HG02981 (cell line): ENCODE data around the gene CD79A.
"Not testable (repeated sequence)": the region's sequence is repeated elsewhere in the genome, so short reads cannot be mapped to it uniquely, and the experiment has no call there.

Experiments
- ATAC-seq: cut with Tn5 transposase; IDR thresholded peaks from one replicate; pipeline ENCODE4 v1.9.1; 2021; ENCODE audit warnings: mild to moderate bottlenecking, moderate library complexity; ENCODE audit not compliant: unreplicated experiment

The CD79A gene

GRCh38 chr19:41862445-41862986, 14.6 kb upstream of the CD79A start:
- no peak for ATAC-seq

GRCh38 chr19:41863209-41863931, 13.7 kb upstream of the CD79A start:
- ATAC-seq = no peak

- ATAC-seq = no peak
These were observed 12.7 kb upstream of the CD79A start for GRCh38 chr19:41864374-41864773.

- ATAC-seq = no peak
These were observed 10.8 kb upstream of the CD79A start for GRCh38 chr19:41866284-41866683.

- ATAC-seq = no peak
These were observed 8.7 kb upstream of the CD79A start for GRCh38 chr19:41868120-41868988.

GRCh38 chr19:41868989-41869300, 8.1 kb upstream of the CD79A start:
- ATAC-seq = no peak

- ATAC-seq = no peak
These were observed 7.6 kb upstream of the CD79A start for GRCh38 chr19:41869374-41869955.

- no peak for ATAC-seq
These were observed 6.6 kb upstream of the CD79A start for GRCh38 chr19:41870401-41870873.

GRCh38 chr19:41871573-41872383, 5.3 kb upstream of the CD79A start:
- no peak for ATAC-seq

GRCh38 chr19:41872384-41872774, 4.7 kb upstream of the CD79A start:
- no peak for ATAC-seq

GRCh38 chr19:41872775-41873647, 4.1 kb upstream of the CD79A start:
- no peak for ATAC-seq

- ATAC-seq = not testable (repeated sequence)
These were observed 1.1 kb upstream of the CD79A start for GRCh38 chr19:41875973-41876372.

GRCh38 chr19:41877916-41878905, 1.1 kb downstream of the CD79A start:
- ATAC-seq = no peak

- ATAC-seq = no peak
These were observed 2.0 kb downstream of the CD79A start for GRCh38 chr19:41879080-41879479.

- ATAC-seq = no peak
These were observed 2.7 kb downstream of the CD79A start for GRCh38 chr19:41879670-41880328.

GRCh38 chr19:41880329-41880708, 3.2 kb downstream of the CD79A start:
- ATAC-seq = no peak

GRCh38 chr19:41882568-41883462, 5.7 kb downstream of the CD79A start, which contains the start of gene ARHGEF1:
TSS of gene ARHGEF1 (plus strand) at chr19:41883184. CDS start at chr19:41888083, 4,899 bp downstream.
- no peak for ATAC-seq
